ENCODE measurements around the gene KIF21B.

Gene KIF21B

GRCh38 chr1:200989337-200989736 is 34.2 kb downstream of the KIF21B start:
- no peak for DNase-seq

- DNase-seq, result no peak
Measured at GRCh38 chr1:200988693-200989092, 34.8 kb downstream of the KIF21B start.

GRCh38 chr1:200985481-200985880 is 38.0 kb downstream of the KIF21B start:
- no peak for DNase-seq

- DNase-seq, result no peak
Measured at GRCh38 chr1:200983035-200983561, 40.4 kb downstream of the KIF21B start.

GRCh38 chr1:200982071-200982945 is 41.2 kb downstream of the KIF21B start:
- DNase-seq, result no peak

GRCh38 chr1:200981278-200981677 is 42.2 kb downstream of the KIF21B start:
- no peak for DNase-seq

- DNase-seq, result no peak
Measured at GRCh38 chr1:200980873-200981272, 42.6 kb downstream of the KIF21B start.

GRCh38 chr1:200980452-200980772 is 43.1 kb downstream of the KIF21B start:
- no peak for DNase-seq

- DNase-seq, result peak; percentile 68
Measured at GRCh38 chr1:200979574-200980451, 43.7 kb downstream of the KIF21B start.

GRCh38 chr1:200977071-200977754 is 46.3 kb downstream of the KIF21B start:
- DNase-seq, result no peak

- DNase-seq, result no peak
Measured at GRCh38 chr1:200976634-200977033, 46.9 kb downstream of the KIF21B start.

- DNase-seq, result no peak
Measured at GRCh38 chr1:200975458-200975857, 48.1 kb downstream of the KIF21B start.

GRCh38 chr1:200974711-200975110 is 48.8 kb downstream of the KIF21B start:
- DNase-seq, result no peak

GRCh38 chr1:200973937-200974657 is 49.4 kb downstream of the KIF21B start:
- DNase-seq, result no peak

GRCh38 chr1:200972985-200973742 is 50.4 kb downstream of the KIF21B start:
- no peak for DNase-seq

- peak; percentile 55 for DNase-seq
Measured at GRCh38 chr1:200971955-200972711, 51.4 kb downstream of the KIF21B start.

- DNase-seq, result no peak
Measured at GRCh38 chr1:200971428-200971903, 52.0 kb downstream of the KIF21B start.

GRCh38 chr1:200970771-200971427 is 52.6 kb downstream of the KIF21B start:
- no peak for DNase-seq

GRCh38 chr1:200969726-200970561 is 53.6 kb downstream of the KIF21B start:
- DNase-seq, result no peak

Measured in stimulated activated CD4-positive, alpha-beta T cell treated with anti-CD3 and anti-CD28 coated beads, Interleukin-1b, Interleukin-23, amount 100 ng/mL, for 48 hours (primary cell).